Thoracic aorta (tissue), 2 donors: ENCODE data around the gene MAST3. TPM values are rescaled to one million over a fixed set of nuclear protein-coding genes. Genes with fewer than 3 reads are reported as not detected.

Source experiments
- ATAC-seq: fragments of 150-250 bp; one replicate; pipeline ENCODE4 v1.8.0; 2017; ENCODE audit warnings: low read depth; ENCODE audit not compliant: insufficient number of reproducible peaks, low FRiP score
- DNase-seq: peaks from one replicate; pipeline ENCODE4 v3.0.0-alpha.2; 2020; ENCODE audit warnings: low spot score
- H3K27ac ChIP-seq, 2 donors: fragments of 200-600 bp; sonication (generic); 1 replicate in 1 of 2; 2 replicates in 1 of 2; pipeline ENCODE4 v1.5.1; 2016; ENCODE audit warnings: mild to moderate bottlenecking in 2 of 2, moderate library complexity in 2 of 2
- H3K27me3 ChIP-seq: fragments of 200-600 bp; sonication (generic); replicated peaks from 2 replicates; pipeline ENCODE4 v1.6.0; 2016; ENCODE audit warnings: mild to moderate bottlenecking; ENCODE audit not compliant: insufficient read depth
- H3K36me3 ChIP-seq: fragments of 200-600 bp; sonication (generic); one replicate; pipeline ENCODE4 v1.5.1; 2016
- H3K4me1 ChIP-seq, 2 donors: fragments of 200-600 bp; sonication (generic); 1 replicate in 1 of 2; 2 replicates in 1 of 2; pipeline versions ENCODE4 v1.5.1 to v1.6.0; 2016; ENCODE audit warnings: low read depth in 2 of 2, mild to moderate bottlenecking in 1 of 2; ENCODE audit not compliant: control insufficient read depth in 1 of 2
- H3K4me3 ChIP-seq: fragments of 200-600 bp; sonication (generic); 2 replicates; pipeline ENCODE4 v1.5.1; 2016; ENCODE audit warnings: mild to moderate bottlenecking
- H3K9me3 ChIP-seq: fragments of 200-600 bp; sonication (generic); 2 replicates; pipeline ENCODE4 v1.5.1; 2016
- total RNA-seq, 2 donors: library from RNA; depleted of rRNA; stranded (reverse); fragments of >200 nt; gene quantifications; one replicate each; pipeline versions ENCODE4 v1.1.0 to v1.2.3, GENCODE V29; 2016
- TF ChIP-seq, protein P1 (sequence below): fragments of 200-600 bp; sonication (generic); IDR thresholded peaks from one replicate; pipeline ENCODE4 v1.5.1; 2019; ENCODE audit warnings: antibody characterized with exemption

The MAST3 gene
- total RNA-seq, 2 donors from 2014 or later, result 18.7 to 27.8 TPM

DNA sequence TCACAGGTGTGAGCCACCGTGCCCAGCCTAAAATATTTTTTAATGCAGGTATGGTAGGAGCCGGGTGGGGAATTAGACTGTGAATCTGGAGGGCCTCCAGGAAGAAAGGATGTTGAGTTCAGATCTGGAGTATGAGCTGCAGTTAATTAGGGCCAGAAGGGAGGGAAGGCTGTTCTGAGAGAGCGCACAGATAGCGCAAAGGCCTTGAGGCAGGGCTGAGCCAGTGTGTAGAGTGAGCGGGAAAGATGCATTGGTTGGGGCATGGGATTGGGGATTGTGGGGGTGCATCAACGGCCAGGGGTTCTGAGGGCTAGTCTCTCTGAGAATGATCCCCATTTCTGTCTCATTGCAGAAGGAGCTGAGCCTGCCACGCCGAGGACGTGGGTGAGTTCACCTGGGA, 9.7 kb downstream of the MAST3 start:
- Histone ChIP-seq H3K9me3 (no peaks in the 10 kb centered on the region), H3K27ac (no peak overlapping the region), H3K27me3 (no peaks in the 10 kb centered on the region), H3K36me3 (no peaks in the 10 kb centered on the region), H3K4me1 (peaks cover 9 to 36% of the 10 kb centered on the region in 2 donors), H3K4me3 (no peak overlapping the region)
- TF ChIP-seq, protein P1, sequence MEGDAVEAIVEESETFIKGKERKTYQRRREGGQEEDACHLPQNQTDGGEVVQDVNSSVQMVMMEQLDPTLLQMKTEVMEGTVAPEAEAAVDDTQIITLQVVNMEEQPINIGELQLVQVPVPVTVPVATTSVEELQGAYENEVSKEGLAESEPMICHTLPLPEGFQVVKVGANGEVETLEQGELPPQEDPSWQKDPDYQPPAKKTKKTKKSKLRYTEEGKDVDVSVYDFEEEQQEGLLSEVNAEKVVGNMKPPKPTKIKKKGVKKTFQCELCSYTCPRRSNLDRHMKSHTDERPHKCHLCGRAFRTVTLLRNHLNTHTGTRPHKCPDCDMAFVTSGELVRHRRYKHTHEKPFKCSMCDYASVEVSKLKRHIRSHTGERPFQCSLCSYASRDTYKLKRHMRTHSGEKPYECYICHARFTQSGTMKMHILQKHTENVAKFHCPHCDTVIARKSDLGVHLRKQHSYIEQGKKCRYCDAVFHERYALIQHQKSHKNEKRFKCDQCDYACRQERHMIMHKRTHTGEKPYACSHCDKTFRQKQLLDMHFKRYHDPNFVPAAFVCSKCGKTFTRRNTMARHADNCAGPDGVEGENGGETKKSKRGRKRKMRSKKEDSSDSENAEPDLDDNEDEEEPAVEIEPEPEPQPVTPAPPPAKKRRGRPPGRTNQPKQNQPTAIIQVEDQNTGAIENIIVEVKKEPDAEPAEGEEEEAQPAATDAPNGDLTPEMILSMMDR, result no peak
- DNase-seq (no peak), ATAC-seq (no peak)

DNA sequence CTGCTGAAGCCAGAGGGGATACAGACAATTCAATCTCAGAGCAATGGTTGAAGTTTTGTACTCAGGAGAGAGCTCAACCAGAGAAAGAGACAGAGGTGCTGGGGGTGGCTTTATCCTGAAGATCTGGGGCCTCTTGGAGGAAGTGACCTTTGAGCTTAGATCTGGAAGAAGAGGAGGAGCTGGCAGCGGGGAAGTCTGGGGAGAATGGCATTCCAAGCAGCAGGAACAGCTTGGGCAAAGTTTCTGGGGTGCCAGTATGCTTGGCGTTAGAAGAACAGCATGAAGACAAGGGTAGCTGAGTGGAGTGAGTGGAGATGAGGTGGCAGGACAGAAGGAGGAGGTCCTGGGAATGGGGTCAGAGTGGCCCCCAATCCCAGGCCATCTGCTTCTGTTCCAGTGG, 11.3 kb downstream of the MAST3 start:
- TF ChIP-seq, protein P1, result no peak
- Histone ChIP-seq H3K4me1 (peaks cover 4 to 28% of the 10 kb centered on the region in 2 donors), H3K4me3 (no peak overlapping the region), H3K27me3 (no peaks in the 10 kb centered on the region), H3K9me3 (no peaks in the 10 kb centered on the region), H3K27ac (peak overlapping the region in 1 of 2 donors; percentile 66), H3K36me3 (no peaks in the 10 kb centered on the region)
- DNase-seq, result no peak
- ATAC-seq, result no peak

DNA sequence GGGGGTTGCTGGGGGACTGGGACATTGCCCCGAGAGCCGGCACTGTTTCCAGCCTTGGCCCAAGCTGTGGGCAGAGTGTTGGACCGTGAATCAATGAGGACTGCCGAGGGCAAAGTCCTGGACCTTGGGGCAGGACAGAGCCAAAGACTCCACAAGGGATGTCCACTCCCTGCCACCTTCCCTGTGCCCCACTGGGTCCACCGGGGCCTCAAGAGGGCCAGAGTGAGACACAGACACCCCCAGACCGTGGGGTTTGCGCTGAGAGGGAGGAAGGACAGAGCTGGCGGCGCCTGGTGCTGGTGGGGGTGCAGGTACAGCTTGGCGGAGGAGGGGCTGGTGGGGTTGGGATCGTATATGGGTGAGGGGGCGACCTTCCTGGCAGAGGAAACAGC, 11.8 kb downstream of the MAST3 start:
- H3K36me3 ChIP-seq, result no peaks in the 10 kb centered on the region
- H3K4me1 ChIP-seq, result peaks cover 4 to 25% of the 10 kb centered on the region in 2 donors
- DNase-seq (no peak), ATAC-seq (no peak)
- H3K4me3 ChIP-seq, result peak overlapping the region; percentile 91
- no peaks in the 10 kb centered on the region for H3K27me3 ChIP-seq
- TF ChIP-seq, protein P1, result no peak
- H3K27ac ChIP-seq, result peak overlapping the region in 1 of 2 donors; percentile 66
- H3K9me3 ChIP-seq, result no peaks in the 10 kb centered on the region

DNA sequence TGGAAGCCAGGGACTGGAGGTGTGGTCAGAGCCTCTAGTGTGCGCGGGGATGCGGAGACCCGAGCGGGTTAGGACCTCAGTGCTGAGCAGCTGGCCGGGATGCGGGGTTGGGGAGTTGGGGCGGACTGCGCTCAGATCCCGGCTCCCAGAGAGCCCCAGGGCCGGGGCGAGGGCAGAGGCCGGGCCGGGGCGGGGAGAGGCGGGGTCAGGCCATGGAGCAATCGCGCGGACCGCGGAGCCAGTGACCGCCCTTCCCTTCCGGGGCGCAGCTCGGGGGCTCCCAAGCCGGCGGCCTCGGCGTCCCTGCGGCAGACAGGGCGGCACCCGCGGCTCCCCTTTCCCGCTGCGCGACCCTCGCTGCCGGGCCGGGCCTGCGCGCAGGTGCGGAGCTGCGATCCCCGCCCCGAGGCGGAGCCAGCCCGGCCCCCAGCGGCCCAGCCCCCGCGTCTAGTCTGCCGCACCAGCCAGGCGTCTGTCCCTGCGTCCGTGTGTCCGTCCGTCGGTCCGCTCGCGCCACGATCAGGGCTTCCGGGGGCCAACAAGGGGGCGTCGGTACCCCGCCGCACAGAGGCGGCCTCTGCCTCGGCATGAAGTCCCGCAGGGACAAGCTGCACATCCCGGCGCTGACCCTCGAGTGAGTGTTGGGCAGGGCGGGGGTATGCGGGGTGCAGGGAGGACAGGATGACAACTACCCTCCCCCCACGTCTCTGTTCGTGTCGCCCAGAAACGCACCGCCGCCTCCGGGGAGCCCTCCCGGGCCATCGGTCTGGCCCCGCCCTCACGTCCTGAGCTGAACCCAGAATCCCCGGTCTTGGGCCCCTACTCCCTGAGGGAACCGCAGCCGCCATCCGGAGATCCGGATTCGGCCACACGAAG, 12.4 kb downstream of the MAST3 start:
- ATAC-seq, result no peak
- H3K36me3 ChIP-seq, result no peaks in the 10 kb centered on the region
- H3K9me3 ChIP-seq, result no peaks in the 10 kb centered on the region
- peak overlapping the region; percentile 91 for H3K4me3 ChIP-seq
- peaks cover 4 to 19% of the 10 kb centered on the region in 2 donors for H3K4me1 ChIP-seq
- no peaks in the 10 kb centered on the region for H3K27me3 ChIP-seq
- peak overlapping the region in 1 of 2 donors; percentile 66 for H3K27ac ChIP-seq
- no peak for DNase-seq
- TF ChIP-seq, protein P1, result no peak

DNA sequence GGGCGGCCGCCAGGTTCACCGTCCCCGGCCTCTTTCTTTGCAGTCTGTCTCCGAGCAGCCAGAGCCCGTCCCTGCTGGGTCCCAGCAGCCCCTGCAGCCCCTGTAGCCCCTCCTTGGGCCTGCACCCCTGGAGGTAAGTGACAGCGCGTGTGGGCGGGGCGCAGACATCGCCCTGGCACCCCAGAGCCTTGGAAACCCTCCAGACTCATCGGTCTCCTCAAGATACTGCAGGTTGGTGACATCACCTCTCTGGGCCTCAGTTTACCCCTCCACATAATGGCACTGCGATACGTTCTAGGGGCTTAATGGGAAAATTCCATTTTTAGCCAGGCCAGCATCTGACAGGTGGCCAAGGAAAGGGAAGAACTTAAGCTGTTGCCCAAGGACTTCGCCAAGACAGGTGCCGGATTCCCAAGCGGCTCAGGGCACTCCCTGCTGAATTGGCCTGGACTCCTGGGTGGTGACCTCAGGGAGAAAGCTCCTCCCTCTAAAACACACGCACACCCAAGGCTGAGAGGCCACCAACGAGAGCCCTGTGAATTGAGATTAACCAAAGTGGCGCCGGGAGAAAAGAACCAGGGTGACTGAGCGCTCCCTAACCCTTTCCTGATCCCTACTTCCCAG, 13.1 kb downstream of the MAST3 start:
- H3K9me3 ChIP-seq, result no peaks in the 10 kb centered on the region
- H3K4me3 ChIP-seq, result peak overlapping the region; percentile 91
- H3K27ac ChIP-seq, result no peak overlapping the region
- ATAC-seq, result no peak
- no peaks in the 10 kb centered on the region for H3K36me3 ChIP-seq
- no peak for DNase-seq
- H3K4me1 ChIP-seq, result peaks cover 4 to 19% of the 10 kb centered on the region in 2 donors
- no peaks in the 10 kb centered on the region for H3K27me3 ChIP-seq
- TF ChIP-seq, protein P1, result no peak
